GM12892 (cell line): ENCODE data around the gene PEX5.

Experiments
- POLR2A ChIP-seq: IDR thresholded peaks from 2 replicates; pipeline ENCODE4 v1.6.1; 2011; ENCODE audit warnings: low read depth, low read length, control low read depth
- POLR2AphosphoS5 ChIP-seq: IDR thresholded peaks from 2 replicates; pipeline ENCODE4 v1.6.1; 2011; ENCODE audit warnings: low read depth, low read length, control low read depth
- TAF1 ChIP-seq: IDR thresholded peaks from 2 replicates; pipeline ENCODE4 v1.6.1; 2011; ENCODE audit warnings: low read depth, mild to moderate bottlenecking, control low read depth, low read length, borderline replicate concordance

DNA sequence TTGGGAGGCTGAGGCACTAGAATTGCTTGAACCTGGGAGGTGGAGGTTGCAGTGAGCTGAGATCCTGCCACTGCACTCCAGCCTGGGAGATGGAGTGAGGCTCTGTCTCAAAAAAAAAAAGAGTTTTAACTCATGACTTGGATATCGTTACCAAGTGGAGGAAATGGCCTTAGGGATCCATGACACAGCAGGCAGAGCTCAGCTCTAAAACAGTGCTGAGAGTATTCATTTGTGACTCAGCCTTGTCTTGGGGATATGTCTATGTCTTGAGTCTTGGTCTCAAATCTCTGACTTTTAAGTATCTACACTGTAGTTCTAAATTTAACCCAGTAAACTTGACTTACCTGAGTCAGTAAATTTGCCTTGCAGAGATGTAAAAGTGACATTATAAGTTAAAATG is 8.8 kb upstream of the PEX5 start:
- TF ChIP-seq POLR2A, result no peak
- no peak for TF ChIP-seq POLR2AphosphoS5
- no peak for TF ChIP-seq TAF1
